Stimulated activated CD8-positive, alpha-beta memory T cell treated with anti-CD3 and anti-CD28 coated beads, Interleukin-15, amount 100 ng/mL, for 24 hours (primary cell): ENCODE measurements around the gene SCAMP1.
"Not testable (repeated sequence)": the region's sequence is repeated elsewhere in the genome, so short reads cannot be mapped to it uniquely, and the experiment has no call there.

ENCODE experiments used
- DNase-seq: peaks from one replicate; pipeline ENCODE4 v3.0.0-alpha.2; 2020; ENCODE audit warnings: low read depth

The SCAMP1 gene

DNA sequence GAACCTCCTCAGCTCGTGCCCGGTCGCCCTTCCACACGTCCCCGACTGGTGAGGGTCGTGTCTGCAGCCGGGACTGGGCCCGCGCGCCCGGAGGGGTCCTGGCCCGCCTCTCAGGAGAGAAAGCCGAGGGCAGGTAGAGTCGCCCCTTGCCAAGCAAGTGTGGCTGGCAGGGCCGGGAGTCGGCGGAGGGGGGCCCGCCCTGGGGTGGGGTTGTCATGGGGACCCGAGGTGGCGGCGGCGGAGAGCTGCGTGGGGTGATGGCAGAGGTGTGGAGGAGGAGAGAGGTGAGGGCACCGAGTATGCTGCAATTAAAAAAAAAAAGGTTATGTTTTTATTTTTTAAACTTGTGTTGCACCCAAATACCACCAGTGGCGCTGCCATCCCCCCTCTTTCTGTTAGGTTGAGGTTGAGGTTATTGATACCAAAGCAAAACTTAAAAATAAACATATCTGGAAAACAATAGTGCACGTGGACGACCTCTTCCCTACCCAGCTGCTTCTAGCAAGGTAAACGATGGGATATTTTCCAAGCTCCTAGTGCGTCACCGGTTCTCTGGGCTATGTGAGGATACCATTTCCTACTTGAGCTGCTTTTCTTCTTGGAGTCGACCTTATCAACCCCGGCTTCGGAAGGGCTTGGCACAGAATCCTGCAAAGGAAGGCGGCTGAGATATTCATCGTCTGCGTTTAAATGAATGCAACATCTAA is 660 bp downstream of the SCAMP1 start:
- DNase-seq: peak; percentile 50

DNA sequence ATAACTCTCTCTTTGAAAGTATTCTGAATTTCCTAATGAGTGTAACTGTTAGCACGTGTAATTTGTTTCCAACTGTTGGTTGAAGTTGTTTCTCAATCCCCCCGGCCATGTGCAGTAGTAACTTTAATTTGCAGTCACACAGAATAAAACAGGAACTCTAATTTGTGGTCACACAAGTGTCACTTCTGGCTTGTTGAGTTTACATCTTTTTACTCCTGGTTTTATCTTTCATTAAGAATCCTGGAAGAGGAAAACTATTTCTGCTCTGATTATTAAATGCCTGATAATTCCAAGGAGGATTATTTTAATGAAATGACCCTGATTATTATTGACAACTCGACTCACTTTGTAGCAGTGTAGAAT is 1.2 kb downstream of the SCAMP1 start:
- DNase-seq: no peak

DNA sequence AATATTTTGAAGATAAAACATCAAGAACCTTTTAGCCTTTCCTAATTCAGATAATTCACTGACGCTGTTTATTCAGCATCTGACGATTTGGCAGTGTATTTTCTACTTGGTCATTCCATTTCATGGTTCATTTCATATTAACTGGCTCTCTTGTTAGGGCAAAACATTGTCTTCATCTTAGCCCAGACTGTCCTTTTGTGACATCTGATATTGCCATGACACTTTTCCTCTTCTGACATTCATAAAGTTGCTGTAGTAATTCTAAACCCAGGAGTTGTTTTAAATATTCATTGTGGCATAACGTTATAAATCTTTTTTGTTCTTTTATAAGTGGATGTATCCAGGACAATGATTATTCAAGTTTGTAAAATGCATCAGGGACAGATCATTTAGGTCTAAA is 1.8 kb downstream of the SCAMP1 start:
- DNase-seq: no peak

DNA sequence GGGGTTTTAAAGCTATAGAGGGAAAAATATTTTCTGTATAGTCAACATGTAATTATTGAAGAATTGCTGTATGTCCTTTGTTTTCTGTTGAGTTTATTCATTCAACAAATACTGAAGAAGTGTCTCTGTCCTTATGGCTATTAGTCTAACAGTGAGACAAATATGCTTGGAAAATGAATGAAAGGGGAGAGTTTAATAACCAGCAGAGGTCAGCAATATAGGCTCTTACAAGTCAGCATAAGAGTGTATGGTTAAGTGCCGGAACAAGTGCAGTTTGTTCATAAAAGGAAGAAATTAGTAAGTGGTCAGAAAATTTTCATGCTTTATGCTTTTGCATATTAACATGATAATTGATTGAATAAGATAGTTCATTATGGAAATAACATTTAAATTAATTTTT is 3.6 kb downstream of the SCAMP1 start:
- DNase-seq: no peak

DNA sequence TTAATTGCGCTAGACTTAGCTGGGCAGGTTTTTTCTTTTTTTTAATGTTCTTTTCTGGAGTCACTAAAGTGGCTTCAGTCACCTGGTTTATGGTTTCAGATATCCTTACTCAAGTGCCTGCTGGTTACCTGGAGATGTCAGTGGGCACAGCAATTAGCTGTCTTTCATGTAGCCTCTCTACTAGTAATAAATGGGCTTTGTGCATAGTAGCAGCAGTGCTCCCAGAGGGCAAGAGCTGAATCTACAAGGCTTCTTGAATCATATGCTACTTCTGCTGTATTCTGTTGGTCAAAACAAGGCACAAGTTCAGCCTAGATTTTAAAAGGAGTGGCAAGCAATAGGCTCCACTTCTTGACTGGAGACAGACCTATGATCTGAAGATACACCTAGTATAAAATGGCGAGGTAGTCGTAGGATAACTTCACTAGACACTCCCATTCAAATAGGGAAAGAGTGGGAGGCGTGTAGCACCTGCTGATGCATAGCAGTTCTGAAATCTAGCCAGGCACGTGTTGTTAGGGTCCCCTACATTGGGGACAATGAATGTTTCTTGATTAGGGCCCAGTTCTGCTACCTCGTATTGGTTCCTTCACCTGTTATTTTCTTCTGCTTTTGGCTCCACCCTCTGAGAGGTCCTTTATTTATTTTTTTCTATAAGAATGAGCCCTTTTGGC is 7.0 kb downstream of the SCAMP1 start:
- no peak for DNase-seq

DNA sequence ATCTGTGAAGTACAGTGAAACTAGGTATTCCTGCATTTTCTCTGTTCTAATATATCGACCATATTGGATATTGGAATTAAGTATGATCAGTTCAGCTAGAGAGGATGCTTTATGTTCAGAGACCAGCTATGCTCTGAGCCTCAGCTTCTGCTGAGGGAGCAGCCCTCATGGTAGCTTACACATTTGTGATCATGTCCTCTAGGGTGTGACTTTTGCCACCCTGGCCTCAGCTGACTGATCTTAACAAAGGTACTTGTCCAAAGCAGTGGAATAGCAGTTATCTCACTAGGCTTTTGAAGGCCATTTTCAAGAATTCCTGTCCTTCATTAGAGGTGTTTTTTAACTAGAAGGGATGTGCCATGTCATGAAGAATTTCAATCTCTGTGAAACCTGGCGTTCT is 9.3 kb downstream of the SCAMP1 start:
- no peak for DNase-seq

DNA sequence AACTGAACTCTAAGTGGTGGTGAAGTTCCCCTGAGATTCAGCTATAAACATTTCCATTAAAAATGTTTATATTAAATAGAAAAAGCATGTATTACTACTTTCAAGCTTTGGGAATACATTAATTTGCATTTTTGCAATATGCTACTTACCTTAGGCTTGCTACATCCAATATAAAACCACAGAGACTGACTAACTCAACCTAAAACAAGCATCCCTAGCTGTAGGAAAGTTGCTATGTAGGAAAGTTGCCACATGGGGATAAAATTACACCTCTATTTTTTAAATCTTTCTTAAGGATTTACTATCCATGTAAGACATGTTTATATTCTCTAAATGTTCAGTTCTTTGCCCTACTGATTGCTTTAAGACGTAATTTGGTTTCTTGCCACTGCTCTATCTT is 12.8 kb downstream of the SCAMP1 start:
- no peak for DNase-seq

DNA sequence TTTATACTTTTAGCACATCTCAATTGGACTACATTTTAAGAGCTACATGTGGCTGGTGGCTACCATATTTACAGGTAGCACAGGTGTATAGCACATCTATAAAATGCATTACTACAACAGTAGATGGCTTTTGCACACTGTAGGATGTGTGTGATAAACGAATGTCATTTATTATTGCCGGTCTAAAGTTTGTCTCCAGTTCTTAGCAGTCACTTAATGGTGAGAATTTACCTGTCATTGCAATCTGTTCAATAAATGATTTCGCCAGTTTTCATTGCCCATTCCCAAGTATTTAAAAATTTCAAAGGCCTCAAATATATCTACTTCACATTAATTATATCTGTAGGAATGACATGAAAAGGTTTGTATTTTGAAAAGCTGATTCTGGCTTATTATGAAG is 15.9 kb downstream of the SCAMP1 start:
- DNase-seq: no peak

DNA sequence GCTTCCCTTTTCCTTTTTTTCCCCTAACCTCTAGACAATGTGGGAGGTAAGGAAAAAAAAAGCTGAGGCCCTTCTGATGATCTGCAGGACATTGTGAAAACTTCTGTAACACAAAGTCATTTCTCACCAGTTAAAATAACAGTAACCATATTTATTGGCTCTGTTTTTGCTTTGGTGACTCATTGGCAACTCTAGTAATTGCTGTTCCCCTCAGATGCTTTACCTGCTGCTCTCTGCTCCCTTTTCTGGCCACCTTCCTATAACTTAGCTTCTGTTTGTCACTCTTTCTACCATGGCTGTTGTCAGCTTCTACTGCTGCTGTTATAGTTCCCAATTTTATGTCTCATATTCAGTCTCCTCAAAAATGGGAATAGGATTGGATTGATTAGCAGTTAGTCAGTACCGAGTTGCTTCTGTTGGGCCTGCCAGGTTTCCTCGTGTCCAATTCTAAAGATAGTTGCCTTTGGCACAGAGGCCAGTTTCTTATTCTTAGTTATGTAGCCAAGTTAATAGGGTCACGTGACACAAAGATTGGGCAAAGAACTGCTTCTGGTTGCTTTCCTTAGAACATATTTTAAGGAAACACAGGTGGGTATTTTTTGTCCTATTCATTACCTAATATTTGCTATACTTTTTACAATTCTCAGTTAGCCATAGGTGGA is 16.8 kb downstream of the SCAMP1 start:
- DNase-seq: no peak

DNA sequence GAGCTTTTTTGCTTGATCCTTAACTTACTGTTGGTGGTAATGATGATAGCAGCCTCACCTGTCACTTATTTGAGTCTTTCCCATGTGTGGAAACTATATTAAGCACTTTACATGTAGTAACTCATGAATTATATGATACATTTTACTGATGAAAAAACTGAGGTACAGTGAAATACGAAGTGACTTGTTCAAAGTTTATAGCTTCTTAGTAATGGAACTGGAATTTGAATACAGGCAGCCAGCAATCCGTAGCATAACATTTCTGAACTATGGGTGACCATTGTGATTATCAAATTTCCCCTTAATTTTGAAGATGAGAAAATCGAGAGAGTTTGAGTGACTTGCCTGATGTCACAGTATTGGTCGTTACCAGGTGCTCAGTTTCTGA is 17.3 kb downstream of the SCAMP1 start:
- DNase-seq: no peak

DNA sequence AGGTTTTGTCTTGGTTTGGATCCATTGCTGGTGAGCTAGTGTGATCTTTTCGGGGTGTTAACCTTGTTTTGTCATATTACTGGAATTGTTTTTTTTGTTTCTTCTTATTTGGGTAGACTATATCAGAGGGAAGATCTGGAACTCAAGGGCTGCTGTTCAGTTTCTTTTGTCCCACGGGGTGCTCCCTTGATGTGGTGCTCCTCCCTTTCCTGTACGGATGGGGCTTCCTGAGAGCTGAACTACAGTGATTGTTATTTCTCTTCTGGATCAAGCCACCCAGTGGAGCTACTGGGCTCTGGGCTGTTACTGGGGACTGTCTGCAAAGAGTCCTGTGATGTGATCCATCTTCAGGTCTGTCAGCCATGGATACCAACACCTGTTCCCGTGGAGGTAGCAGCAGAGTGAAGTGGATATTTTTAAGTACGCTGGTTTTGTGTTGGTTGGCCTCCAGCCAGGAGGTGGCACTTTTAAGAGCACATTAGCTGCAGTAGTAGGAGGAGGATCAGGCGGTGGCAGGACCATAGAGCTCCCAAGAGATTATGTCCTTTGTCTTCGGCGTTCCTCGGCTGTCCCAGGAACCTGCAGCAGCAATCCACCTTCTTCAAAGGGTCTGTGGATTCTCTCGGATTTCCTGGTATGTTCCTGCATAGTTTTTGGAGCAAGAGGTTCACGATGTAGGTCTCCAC is 27.2 kb downstream of the SCAMP1 start:
- DNase-seq: no peak

DNA sequence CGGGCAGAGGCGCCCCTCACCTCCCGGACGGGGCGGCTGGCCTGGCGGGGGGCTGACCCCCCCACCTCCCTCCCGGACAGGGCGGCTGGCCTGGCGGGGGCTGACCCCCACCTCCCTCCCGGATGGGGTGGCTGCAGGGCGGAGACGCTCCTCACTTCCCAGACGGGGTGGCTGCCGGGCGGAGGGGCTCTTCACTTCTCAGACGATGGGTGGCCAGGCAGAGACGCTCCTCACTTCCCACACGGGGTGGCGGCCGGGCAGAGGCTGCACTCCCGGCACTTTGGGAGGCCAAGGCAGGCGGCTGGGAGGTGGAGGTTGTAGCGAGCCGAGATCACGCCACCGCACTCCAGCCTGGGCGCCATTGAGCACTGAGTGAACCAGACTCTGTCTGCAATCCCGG is 30.9 kb downstream of the SCAMP1 start:
- not testable (repeated sequence) for DNase-seq

DNA sequence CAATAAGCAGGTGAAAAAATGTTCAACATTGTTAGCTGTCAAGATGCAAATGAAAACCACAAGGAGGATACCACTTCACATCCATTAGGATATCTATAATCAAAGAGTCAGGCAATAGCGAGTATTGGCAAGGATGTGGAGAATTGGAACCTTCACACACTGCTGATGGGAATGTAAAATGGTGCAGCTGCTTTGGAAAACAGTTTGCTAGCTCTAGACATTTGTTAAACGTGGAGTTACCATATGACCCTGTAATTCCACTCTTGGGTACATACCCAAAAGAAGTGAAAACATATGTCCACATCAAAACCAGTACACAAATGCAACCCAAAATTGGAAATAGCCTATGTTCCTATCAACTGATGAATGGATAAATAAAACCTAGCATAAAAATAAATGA is 37.4 kb downstream of the SCAMP1 start:
- no peak for DNase-seq

DNA sequence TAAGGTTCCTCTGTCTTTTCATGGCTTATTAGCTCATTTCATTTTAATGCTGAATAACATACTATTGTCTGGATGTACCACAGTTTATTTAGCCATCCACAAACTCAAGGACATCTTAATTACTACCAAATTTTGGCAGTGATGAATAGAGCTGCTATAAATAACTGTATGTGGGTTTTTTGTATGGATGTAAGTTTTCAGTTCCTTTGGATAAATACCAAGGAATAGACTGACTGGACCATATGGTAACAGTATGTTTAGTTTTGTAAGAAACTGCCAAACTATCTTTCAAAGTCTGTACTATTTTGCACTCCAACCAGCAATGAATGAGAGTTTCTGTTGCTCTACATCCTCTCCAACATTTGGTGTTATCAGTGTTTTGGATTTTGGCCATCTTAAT is 38.7 kb downstream of the SCAMP1 start:
- DNase-seq: no peak

DNA sequence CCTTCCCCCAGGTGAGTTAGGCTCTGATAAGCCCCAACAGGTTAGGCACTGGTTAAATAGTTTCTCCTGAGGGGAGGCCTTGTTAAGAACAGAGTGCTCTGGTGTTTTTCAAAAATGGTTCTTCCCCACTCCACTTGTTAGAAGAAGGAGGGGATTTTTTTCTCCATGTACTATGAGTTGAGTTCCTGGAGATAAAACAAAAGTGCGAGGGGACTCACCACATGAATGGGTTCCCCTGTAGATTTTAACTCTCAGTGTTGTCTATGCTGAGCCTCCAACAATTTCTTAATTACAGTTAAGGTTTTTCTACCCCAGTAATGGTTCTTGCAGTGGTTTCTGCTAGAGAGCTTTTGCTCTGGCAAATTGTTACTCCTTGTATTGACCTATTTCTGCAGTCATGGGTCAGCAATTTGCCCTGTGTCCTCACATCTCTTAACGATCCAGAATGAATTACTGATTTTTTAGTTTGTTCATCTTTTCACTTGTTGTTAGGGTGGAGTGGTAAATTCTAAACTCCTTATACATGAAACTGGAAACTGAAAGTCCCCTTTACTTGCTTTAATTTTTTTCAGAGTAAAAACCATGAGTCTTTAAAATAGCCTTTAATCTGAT is 44.4 kb downstream of the SCAMP1 start:
- no peak for DNase-seq

DNA sequence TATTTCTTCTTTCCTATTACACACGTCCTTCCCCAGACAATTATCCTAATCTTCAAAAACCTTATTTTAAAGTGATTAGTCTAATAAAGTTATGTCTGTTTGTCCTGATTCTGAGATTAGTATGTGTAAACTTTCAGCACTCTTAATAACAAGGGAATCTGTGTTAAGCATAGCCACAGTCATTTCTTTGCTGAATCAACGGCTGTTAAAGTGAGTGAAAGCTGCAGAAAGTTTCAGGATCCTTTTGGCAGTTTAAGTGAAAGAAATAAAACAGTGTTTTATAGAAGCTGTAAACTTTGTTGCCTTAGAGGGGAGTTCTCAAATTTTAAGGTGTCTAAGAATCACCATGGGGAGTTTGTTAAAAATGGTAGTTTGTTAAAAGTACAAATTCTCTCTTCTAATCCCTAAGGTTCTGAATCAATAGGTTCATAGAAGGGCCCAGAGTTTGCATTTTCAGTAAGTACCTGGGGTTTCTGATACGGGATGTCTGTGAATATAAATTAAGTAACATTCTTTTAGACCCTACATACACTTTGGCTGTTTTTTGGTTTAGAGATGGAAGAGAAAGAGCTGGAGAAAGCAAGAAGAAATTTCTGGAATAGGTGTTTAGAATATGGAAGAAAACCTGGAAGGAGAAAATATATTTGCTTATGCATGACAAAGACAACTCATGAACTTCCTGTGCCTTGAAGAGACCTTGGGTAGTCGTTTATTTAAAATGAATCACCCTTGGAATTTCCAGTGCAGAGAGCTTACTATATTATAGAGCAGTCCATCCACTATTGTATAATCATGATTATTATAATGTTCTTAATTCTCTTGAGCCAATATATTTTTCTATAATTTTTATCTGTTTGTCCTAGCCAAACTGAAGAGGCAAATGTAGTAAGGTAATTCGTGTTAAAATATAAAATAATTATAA is 45.7 kb downstream of the SCAMP1 start:
- no peak for DNase-seq

DNA sequence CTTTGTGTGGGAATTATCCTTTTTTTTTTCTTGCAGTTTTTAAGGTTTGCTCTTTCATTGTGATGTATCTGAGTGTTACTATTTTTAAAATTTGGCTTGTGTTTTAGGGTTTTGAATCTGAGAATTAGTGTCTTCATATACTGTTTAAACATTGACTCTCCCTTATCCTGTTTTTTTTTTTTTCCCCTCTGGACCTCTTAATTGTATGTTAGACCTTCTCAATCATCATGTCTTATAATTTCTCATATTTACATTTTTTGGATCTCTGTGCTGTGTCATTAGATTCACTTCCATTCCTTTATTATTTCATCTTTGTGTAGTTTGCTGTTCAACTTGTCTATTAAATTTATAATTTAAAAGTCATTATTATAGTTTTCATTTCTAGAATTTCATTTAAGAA is 47.0 kb downstream of the SCAMP1 start:
- no peak for DNase-seq

DNA sequence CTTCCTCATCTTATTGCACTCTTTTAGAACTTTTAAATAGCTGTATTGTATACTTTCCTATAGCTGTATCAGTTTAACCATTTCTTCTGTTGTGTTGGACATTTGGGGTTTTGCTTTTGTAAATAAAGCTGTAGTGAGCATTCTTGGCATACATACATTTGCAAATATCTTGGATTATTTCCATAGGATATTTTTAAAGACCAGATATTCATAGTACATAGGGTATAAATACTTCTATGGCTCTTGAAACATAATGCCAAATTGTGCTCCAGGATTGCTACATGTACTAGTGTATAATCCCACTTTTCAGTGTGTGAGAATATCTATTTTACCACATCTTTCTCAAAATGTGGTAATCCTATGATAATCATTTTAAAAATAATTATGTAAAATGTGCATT is 51.2 kb downstream of the SCAMP1 start:
- no peak for DNase-seq

DNA sequence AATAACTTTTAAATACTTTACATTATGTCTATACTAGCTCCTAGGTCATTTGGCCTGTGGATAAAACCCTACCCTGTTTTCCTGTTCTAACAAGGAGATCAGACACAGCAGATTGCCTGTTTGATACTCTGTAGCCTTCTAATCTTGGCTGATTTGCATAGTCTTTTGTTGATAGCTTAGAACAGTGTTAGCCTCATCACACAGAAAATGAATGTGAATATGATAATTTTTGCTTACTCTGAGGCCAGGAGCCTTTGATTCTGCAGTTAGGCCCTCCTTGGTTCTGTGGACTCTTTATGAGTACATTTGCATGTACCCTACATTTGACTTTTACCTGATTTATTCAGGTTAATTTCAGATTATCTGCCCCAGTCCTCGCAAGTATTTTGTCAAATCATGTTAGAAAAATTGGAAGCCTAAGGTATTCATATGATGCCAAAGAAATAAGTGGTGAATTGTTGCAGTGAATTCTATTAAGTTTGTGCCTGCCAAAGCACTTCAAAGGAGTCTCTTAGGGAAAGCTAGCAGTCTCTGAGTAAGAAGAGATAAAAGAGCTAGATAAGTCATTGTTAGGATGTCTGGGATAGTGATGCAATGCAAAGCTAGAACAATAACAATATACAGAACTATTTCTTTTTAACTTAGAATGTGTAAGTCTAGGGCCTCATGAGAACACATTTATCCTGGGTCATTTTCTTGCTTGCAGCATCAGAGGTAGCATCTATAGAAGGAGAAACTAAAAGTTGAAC is 56.4 kb downstream of the SCAMP1 start:
- no peak for DNase-seq

DNA sequence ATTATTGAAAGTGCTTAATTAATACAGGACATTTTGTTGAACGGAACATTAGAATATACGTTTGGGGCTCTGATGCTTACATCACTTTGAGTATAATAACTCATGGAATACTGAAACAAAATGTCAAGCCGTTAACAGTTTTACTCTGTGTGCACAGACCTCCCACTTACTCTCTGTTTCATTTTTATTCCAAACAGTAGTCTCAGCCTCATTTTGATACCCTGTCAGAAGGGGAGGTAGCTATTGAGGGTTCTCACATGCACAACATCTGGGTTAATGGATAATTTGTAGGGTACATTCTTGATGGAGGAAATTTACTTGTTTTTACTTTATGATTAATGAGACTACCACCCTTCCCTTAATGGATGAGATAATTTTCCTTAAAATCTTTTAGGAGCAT is 59.0 kb downstream of the SCAMP1 start:
- DNase-seq: no peak

DNA sequence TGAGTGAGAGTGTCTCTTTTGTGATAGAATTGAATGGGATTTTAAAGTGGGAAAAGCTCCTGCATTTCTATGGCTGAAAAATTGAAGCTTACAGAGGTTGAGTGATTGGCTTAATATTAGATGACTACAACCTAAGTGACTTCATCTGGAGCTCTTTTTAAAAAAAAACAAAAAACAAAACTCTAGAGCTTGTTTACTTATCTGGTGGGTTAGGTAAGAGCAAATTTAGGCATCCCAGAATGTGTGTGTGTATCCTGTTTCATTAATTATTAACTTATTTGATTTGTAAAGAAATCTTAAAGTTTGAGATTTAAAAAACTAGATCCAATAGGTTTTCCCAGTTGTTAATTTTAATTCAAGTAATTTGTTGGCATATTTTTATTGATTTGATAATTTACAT is 60.1 kb downstream of the SCAMP1 start:
- no peak for DNase-seq
